Superior temporal gyrus (tissue), 1 donor: ENCODE measurements around the gene EHD1.

Experiments
- DNase-seq: peaks from one replicate; pipeline ENCODE4 v3.0.0-alpha.2; 2016; ENCODE audit errors: extremely low spot score

EHD1 gene

GRCh38 chr11:64890522-64890939 is 12.1 kb upstream of the EHD1 start:
- DNase-seq: no peak

GRCh38 chr11:64888729-64889511 is 10.5 kb upstream of the EHD1 start:
- DNase-seq: no peak

- no peak for DNase-seq
These were observed 9.9 kb upstream of the EHD1 start for GRCh38 chr11:64888406-64888728.

- DNase-seq: peak; percentile 75
These were observed 9.5 kb upstream of the EHD1 start for GRCh38 chr11:64887757-64888405.

GRCh38 chr11:64887234-64887756 is 8.9 kb upstream of the EHD1 start:
- DNase-seq: no peak

- DNase-seq: no peak
These were observed 7.2 kb upstream of the EHD1 start for GRCh38 chr11:64885367-64886286.

- DNase-seq: no peak
These were observed 5.6 kb upstream of the EHD1 start for GRCh38 chr11:64884019-64884418.

GRCh38 chr11:64883575-64883974 is 5.2 kb upstream of the EHD1 start:
- DNase-seq: no peak

- no peak for DNase-seq
These were observed 3.8 kb upstream of the EHD1 start for GRCh38 chr11:64882243-64882642.

GRCh38 chr11:64881476-64881875 is 3.1 kb upstream of the EHD1 start:
- no peak for DNase-seq

GRCh38 chr11:64880240-64881001 is 2.0 kb upstream of the EHD1 start:
- DNase-seq: peak; percentile 13

GRCh38 chr11:64879244-64879900 is 951 bp upstream of the EHD1 start:
- DNase-seq: peak; percentile 25

GRCh38 chr11:64878223-64878493 is 263 bp downstream of the EHD1 start:
- DNase-seq: no peak

- DNase-seq: peak; percentile 37
These were observed 815 bp downstream of the EHD1 start for GRCh38 chr11:64877390-64878222.

- DNase-seq: peak; percentile 11
These were observed 1.5 kb downstream of the EHD1 start for GRCh38 chr11:64876835-64877341.

- DNase-seq: peak; percentile 74
These were observed 2.1 kb downstream of the EHD1 start for GRCh38 chr11:64876229-64876750.

- peak; percentile 8 for DNase-seq
These were observed 2.8 kb downstream of the EHD1 start for GRCh38 chr11:64875369-64876228.

GRCh38 chr11:64874308-64875240 is 3.8 kb downstream of the EHD1 start:
- DNase-seq: peak; percentile 82
